Stimulated activated CD4-positive, alpha-beta T cell treated with anti-CD3 and anti-CD28 coated beads, TNF-alpha, amount 100 ng/mL, for 24 hours (primary cell): ENCODE data around the gene HGFAC.

Experiments used
- DNase-seq, 3 experiments: peaks; one replicate each; pipeline ENCODE4 v3.0.0-alpha.2; 2020; ENCODE audit warnings: low read depth in 3 of 3

The HGFAC gene

GRCh38 chr4:3441501-3442459 lies at the start of gene HGFAC:
TSS of gene HGFAC (plus strand) at chr4:3441968. CDS start at chr4:3442002, 34 bp downstream.
- no peak for DNase-seq

- no peak for DNase-seq
Measured at GRCh38 chr4:3392321-3392720, 49.4 kb upstream of the HGFAC start.

- DNase-seq: no peak
Measured at GRCh38 chr4:3393171-3393570, 48.6 kb upstream of the HGFAC start.

- DNase-seq: no peak
Measured at GRCh38 chr4:3396600-3396999, 45.2 kb upstream of the HGFAC start.

GRCh38 chr4:3397128-3397527 lies 44.6 kb upstream of the HGFAC start:
- no peak for DNase-seq

GRCh38 chr4:3399277-3400194 lies 42.2 kb upstream of the HGFAC start:
- DNase-seq: no peak

- no peak for DNase-seq
Measured at GRCh38 chr4:3401436-3402171, 40.2 kb upstream of the HGFAC start.

GRCh38 chr4:3402491-3403347 lies 39.0 kb upstream of the HGFAC start:
- no peak for DNase-seq

GRCh38 chr4:3403348-3403906 lies 38.3 kb upstream of the HGFAC start:
- DNase-seq: no peak

- no peak for DNase-seq
Measured at GRCh38 chr4:3404546-3404945, 37.2 kb upstream of the HGFAC start.

GRCh38 chr4:3405176-3405575 lies 36.6 kb upstream of the HGFAC start:
- no peak for DNase-seq

GRCh38 chr4:3406021-3406420 lies 35.7 kb upstream of the HGFAC start:
- DNase-seq: no peak

GRCh38 chr4:3406431-3406830 lies 35.3 kb upstream of the HGFAC start:
- no peak for DNase-seq

- no peak for DNase-seq
Measured at GRCh38 chr4:3407171-3407771, 34.5 kb upstream of the HGFAC start.

- DNase-seq: no peak
Measured at GRCh38 chr4:3407930-3408792, 33.6 kb upstream of the HGFAC start.

GRCh38 chr4:3408793-3409330 lies 32.9 kb upstream of the HGFAC start:
- no peak for DNase-seq

- no peak for DNase-seq
Measured at GRCh38 chr4:3409571-3410091, 32.1 kb upstream of the HGFAC start.

- DNase-seq: no peak
Measured at GRCh38 chr4:3410401-3411135, 31.2 kb upstream of the HGFAC start.
